Nephron (organoid): ENCODE results near the gene ACTC1.

ENCODE experiments used
- H3K27ac Mint-ChIP-seq, 3 experiments: 2 replicates each; pipeline ENCODE4 v1.8.0; 2020; ENCODE audit warnings: mixed read lengths in 3 of 3, mild to moderate bottlenecking in 2 of 3, moderate library complexity in 1 of 3
- H3K27me3 Mint-ChIP-seq: 2 replicates; pipeline ENCODE4 v1.8.0; 2021; ENCODE audit warnings: low read depth, mild to moderate bottlenecking, moderate library complexity, mixed read lengths
- H3K36me3 Mint-ChIP-seq: 2 replicates; pipeline ENCODE4 v1.8.0; 2020; ENCODE audit warnings: low read depth, mixed read lengths
- H3K4me1 Mint-ChIP-seq: 2 replicates; pipeline ENCODE4 v1.8.0; 2020; ENCODE audit warnings: mixed read lengths
- H3K4me3 Mint-ChIP-seq, 3 experiments: 2 replicates each; pipeline ENCODE4 v1.8.0; 2020; ENCODE audit warnings: mild to moderate bottlenecking in 3 of 3, mixed read lengths in 3 of 3, moderate library complexity in 2 of 3
- H3K9me3 Mint-ChIP-seq: 2 replicates; pipeline ENCODE4 v1.8.0; 2020; ENCODE audit warnings: mixed read lengths
- CTCF ChIP-seq, 3 experiments: fragments of 200-600 bp; sonication (generic); IDR thresholded peaks; one replicate each; pipeline ENCODE4 v1.5.0; 2021; ENCODE audit warnings: antibody characterized with exemption in 3 of 3; ENCODE audit not compliant: unreplicated experiment in 3 of 3

Gene ACTC1

GRCh38 chr15:34760909-34761308 lies 34.4 kb downstream of the ACTC1 start:
- Mint-ChIP-seq H3K4me3 (no peak overlapping the region), H3K36me3 (no peaks in the 10 kb centered on the region), H3K4me1 (peaks cover 16% of the 10 kb centered on the region), H3K27ac (no peak overlapping the region), H3K9me3 (no peaks in the 10 kb centered on the region), H3K27me3 (peaks cover 52% of the 10 kb centered on the region)
- no peak for TF ChIP-seq CTCF (IDR thresholded peaks at IDR 0.05; ENCODE audit: unreplicated experiment in 3 of 3)

GRCh38 chr15:34759992-34760391 lies 35.4 kb downstream of the ACTC1 start:
- Mint-ChIP-seq H3K27me3 (peaks cover 62% of the 10 kb centered on the region), H3K36me3 (no peaks in the 10 kb centered on the region), H3K4me1 (peaks cover 16% of the 10 kb centered on the region), H3K4me3 (no peak overlapping the region), H3K9me3 (no peaks in the 10 kb centered on the region), H3K27ac (no peak overlapping the region)
- no peak for TF ChIP-seq CTCF (IDR thresholded peaks at IDR 0.05; ENCODE audit: unreplicated experiment in 3 of 3)

GRCh38 chr15:34759347-34759746 lies 36.0 kb downstream of the ACTC1 start:
- Mint-ChIP-seq H3K27me3 (peaks cover 66% of the 10 kb centered on the region), H3K9me3 (no peaks in the 10 kb centered on the region), H3K36me3 (no peaks in the 10 kb centered on the region), H3K4me1 (peaks cover 16% of the 10 kb centered on the region), H3K27ac (no peak overlapping the region), H3K4me3 (no peak overlapping the region)
- TF ChIP-seq CTCF (IDR thresholded peaks at IDR 0.05; ENCODE audit: unreplicated experiment in 3 of 3) = no peak

- Mint-ChIP-seq H3K4me3 (no peak overlapping the region), H3K27me3 (peaks cover 84% of the 10 kb centered on the region), H3K4me1 (peaks cover 16% of the 10 kb centered on the region), H3K27ac (no peak overlapping the region), H3K9me3 (no peaks in the 10 kb centered on the region), H3K36me3 (no peaks in the 10 kb centered on the region)
- no peak for TF ChIP-seq CTCF (IDR thresholded peaks at IDR 0.05; ENCODE audit: unreplicated experiment in 3 of 3)
These were observed 38.1 kb downstream of the ACTC1 start for GRCh38 chr15:34757262-34757661.

- no peak for TF ChIP-seq CTCF (IDR thresholded peaks at IDR 0.05; ENCODE audit: unreplicated experiment in 3 of 3)
- H3K4me1 Mint-ChIP-seq = peaks cover 16% of the 10 kb centered on the region
These were observed 40.0 kb downstream of the ACTC1 start for GRCh38 chr15:34755419-34755773.

GRCh38 chr15:34754674-34755418 lies 40.5 kb downstream of the ACTC1 start, which contains the start of gene GJD2:
TSS of gene GJD2 (minus strand) at chr15:34754998. CDS start at chr15:34754488, 510 bp downstream.
- H3K9me3 Mint-ChIP-seq = no peaks in the 10 kb centered on the region
- peak within 1 kb of the TSS; percentile 69 to 84 (median 81) for H3K4me3 Mint-ChIP-seq
- peaks cover 16% of the 10 kb centered on the region for H3K4me1 Mint-ChIP-seq
- no peak within 1 kb of the TSS for H3K27ac Mint-ChIP-seq
- H3K27me3 Mint-ChIP-seq = peaks cover 84% of the 10 kb centered on the region
- no peak for TF ChIP-seq CTCF (IDR thresholded peaks at IDR 0.05; ENCODE audit: unreplicated experiment in 3 of 3)
- no peaks in the 10 kb centered on the region for H3K36me3 Mint-ChIP-seq

More at GRCh38 chr15:34755419-34755773, 40.0 kb downstream of the ACTC1 start:
- no peaks in the 10 kb centered on the region for H3K36me3 Mint-ChIP-seq
- H3K27me3 Mint-ChIP-seq = peaks cover 88% of the 10 kb centered on the region
- H3K4me3 Mint-ChIP-seq = peak overlapping the region; percentile 43 to 83 (median 78)
- no peaks in the 10 kb centered on the region for H3K9me3 Mint-ChIP-seq
- no peak overlapping the region for H3K27ac Mint-ChIP-seq
